ENCODE measurements around the gene HS2ST1.

- TF ChIP-seq REST (IDR thresholded peaks at IDR 0.05; ENCODE audit: insufficient replicate concordance, low read depth), result no peak
- TF ChIP-seq, protein P1, sequence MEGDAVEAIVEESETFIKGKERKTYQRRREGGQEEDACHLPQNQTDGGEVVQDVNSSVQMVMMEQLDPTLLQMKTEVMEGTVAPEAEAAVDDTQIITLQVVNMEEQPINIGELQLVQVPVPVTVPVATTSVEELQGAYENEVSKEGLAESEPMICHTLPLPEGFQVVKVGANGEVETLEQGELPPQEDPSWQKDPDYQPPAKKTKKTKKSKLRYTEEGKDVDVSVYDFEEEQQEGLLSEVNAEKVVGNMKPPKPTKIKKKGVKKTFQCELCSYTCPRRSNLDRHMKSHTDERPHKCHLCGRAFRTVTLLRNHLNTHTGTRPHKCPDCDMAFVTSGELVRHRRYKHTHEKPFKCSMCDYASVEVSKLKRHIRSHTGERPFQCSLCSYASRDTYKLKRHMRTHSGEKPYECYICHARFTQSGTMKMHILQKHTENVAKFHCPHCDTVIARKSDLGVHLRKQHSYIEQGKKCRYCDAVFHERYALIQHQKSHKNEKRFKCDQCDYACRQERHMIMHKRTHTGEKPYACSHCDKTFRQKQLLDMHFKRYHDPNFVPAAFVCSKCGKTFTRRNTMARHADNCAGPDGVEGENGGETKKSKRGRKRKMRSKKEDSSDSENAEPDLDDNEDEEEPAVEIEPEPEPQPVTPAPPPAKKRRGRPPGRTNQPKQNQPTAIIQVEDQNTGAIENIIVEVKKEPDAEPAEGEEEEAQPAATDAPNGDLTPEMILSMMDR (IDR thresholded peaks at IDR 0.05; ENCODE audit: insufficient read depth, low read length), result no peak
- no peak for TF ChIP-seq POLR2AphosphoS5 (IDR thresholded peaks at IDR 0.05; ENCODE audit: low read depth)
- TF ChIP-seq SPI1 (IDR thresholded peaks at IDR 0.05; ENCODE audit: borderline replicate concordance, low read depth), result no peak
Observed at GRCh38 chr1:86924324-86924960, 10.0 kb downstream of the HS2ST1 start.

All from HL-60 (cell line).